GM18519 (cell line): Measurements from ENCODE around the gene EXOC4.
"Not testable (repeated sequence)": the region's sequence is repeated elsewhere in the genome, so short reads cannot be mapped to it uniquely, and the experiment has no call there.

Experiments used
- ATAC-seq: cut with Tn5 transposase; IDR thresholded peaks from one replicate; pipeline ENCODE4 v1.9.1; 2021; ENCODE audit warnings: mild to moderate bottlenecking, moderate library complexity; ENCODE audit not compliant: unreplicated experiment, low FRiP score

EXOC4 gene

DNA sequence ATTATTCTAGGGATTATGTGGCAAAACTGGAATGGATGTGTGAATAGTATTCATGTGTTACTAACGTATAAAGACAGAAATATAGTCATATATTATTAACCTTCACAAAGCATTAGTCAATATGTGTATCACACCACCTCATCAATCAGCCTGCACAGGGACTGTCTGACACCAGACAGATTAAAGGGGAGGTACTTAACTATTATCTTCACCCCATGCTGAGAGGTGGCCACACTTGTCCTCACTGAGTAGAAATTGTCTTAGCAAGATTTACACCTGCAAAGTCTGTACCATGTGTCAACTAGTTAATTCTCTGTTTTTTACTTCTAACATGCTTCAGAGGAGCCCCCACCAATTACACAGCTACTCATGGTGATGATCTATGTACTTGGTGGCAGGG, 727.9 kb downstream of the EXOC4 start:
- ATAC-seq, result no peak

DNA sequence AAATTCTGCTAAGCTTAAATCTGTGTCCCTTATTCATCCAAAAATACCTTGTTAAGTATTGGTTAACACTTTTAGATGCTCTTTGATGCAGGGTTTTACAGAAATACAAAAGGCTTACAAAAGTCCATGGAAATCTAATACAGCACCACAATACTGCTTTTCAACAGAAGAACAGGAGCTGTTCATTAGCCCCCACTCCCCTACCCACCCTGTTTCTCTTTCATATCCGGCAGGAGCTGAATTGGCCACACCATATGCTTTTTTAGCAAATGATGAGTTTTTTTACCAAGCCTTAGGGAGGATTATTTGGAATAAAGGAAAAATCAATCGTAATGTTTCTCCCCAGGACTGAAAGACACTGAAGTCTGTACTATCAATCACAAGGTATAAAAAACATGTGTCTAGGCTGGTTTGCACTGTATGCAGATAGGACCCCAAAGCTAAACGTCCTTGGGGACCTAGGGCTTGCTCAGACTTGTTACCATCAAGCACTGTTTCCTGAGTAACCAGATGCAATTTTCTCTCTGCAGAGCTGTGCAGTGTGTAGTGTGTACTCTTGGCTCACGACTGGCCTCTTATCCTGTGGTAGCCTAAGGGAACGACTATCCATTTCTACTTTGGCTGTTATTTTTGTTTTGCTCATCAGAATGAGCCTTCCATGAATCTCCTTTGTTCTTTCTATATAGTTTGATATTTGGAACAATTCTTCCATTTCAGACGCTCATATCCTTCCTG, 731.0 kb downstream of the EXOC4 start:
- ATAC-seq, result no peak

DNA sequence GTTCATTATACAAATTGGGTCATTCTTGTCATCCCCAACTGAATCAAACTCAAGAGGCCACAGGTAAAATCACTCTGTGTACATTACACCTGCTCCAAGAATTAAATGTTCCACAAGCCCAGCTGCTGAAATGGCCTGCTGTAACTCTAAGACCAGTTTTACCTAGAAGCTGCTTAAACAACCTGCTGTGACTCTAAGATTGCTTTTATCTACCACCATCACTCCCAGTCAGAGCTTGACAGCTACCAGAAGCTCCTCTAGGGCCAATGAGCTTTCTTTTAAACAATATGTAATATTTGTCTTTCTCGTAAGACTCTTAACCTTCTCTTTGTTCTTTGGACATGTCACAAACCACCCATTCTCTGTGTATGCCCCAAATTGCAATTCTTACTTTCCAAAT, 732.4 kb downstream of the EXOC4 start:
- no peak for ATAC-seq

DNA sequence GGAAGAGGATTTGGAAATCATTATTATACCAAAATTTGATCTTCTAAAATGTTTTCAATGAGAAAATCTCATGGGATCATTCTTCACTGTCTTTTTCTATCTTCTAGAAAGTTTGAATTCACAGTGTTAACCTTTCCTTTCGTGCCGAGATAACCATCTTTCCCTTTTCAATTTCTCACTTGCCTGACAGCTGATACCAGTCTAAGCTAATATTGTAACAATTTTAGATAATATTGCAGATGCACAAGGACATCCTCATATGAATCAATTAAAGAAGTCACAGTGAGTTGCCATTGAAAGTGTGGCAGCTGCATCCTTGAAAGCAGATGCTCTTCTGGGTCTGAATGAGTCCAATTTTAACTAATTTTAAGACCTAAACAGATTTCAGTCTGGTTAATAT, 734.7 kb downstream of the EXOC4 start:
- ATAC-seq, result no peak

DNA sequence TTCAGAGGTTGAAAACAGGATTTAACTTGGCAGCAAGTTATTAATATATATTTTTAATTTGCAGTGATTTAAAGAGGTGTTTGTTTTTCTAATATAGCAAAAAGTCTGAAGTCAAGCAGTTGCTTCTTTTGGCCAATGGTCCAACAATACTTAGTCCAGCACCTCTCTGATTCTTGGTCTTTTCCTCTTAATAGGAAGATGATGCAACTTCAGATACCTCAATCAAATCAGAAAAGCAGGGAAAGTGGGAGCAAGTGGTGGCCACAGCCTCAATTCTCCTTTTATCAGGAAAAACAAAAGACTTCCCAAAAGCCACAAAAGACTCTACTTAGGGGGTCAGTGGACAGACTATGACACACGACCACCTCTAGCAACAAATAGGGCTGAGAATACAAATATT, 740.7 kb downstream of the EXOC4 start:
- no peak for ATAC-seq

DNA sequence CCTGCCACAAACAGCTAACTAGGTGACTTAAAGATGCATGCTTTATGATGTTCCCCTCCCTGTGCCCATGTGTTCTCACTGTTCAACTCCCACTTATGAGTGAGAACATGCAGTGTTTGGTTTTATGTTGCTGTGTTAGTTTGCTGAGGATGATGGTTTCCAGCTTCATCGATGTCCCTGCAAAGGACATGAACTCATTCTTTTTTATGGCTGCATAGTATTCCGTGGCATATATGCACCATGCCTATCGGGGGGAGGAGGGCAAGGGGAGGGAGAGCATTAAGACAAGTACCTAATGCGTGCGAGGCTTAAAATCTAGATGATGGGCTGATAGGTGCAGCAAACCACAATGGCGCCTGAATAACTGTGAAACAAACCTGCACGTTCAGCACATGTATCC, 741.2 kb downstream of the EXOC4 start:
- ATAC-seq, result not testable (repeated sequence)

DNA sequence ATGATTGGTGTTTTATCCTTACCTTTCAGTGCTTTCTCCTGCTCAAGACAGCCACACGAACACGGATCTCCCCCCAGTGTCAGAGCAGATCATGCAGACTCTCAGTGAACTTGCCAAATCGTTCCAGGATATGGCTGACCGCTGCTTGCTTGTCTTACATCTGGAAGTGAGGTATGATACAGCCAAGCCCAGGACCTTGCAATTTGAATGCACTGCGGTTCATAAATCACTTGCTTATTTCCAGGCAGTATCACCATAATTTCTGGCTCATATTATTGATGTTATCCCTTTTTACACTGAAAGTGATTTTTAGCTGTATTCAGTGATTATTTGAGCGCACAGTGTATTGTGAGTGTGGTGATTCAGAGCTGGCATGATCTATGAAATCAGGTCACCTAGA, 744.6 kb downstream of the EXOC4 start:
- ATAC-seq, result no peak

DNA sequence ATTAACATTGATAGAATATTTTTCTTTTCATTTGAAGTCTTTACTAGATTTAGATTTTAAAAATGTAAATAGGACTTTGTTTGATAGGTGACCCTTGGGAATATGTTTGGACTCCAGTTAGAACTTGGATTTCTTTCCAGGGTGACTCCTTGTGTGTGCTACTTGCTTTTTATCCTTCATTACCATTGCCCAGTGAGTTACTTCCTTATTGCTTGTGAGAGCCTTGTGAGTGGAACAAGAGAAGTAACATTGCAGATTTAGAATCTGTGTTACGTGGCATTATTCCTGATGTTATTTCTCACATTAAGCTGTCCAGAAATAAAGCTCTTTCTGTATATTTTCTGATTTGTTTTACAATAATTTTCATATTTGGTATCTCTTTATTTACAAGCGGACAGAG, 746.3 kb downstream of the EXOC4 start:
- no peak for ATAC-seq

DNA sequence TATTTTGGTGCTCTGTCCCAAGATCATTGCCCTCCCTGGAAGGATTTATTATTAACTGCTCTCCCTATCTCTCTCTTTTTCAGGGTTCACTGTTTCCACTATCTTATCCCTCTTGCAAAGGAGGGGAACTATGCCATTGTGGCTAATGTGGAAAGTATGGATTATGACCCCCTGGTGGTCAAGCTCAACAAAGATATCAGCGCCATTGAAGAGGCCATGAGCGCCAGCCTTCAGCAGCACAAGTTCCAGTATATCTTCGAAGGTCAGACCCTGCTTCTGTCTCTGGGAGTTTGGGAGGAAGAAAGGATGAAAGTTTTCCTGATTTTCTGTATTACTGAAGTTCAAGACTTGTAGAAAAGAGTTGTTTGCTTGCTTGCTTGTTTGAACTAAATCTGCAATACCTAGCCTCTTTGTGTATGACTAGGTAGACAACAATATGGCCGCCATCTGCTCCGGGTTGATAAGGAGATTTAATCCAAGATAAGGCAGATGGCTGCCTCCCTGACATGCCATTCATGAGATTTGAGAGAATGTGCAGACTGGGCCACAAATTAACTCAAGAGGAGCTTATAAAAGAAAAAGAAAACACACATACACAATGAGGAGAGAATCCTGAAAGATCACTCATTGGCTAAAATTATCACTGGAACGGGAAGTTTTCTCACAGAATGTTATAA, 752.1 kb downstream of the EXOC4 start:
- no peak for ATAC-seq

DNA sequence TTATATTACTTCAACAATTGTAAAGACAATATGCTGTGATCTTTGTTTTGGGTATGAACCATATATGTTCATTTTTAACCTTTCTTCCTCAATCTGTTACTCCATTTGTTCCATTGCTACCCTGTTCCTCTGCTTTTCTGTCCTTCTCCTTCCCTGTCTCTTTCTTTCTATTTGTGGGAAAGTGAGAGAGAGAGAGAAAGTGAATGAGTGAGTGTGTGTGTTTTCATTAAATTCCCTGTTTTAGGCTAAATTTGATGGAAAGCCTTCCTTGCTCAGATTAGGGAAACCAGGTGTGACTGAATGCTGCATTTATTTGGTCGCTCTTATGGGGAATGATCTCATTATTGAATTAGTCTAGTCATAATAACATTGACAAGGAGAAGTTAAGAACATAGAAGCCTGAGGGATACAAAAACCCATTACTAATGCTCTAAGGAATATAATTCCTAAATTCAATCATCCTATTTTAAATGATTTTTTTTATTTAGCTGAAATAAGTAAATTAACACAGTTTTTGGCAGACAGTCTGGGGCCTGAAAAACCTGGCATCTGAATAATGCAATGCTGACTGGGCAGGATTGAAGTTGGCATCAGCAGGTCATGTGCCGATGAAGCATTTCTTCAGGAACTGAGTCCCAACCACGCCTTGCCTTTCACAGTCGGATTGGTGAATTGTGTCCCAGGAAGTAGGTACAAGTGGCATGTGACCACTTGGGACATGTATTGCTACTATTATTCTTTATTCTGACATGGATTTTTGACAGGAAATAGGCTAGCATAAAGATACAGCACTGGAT, 756.6 kb downstream of the EXOC4 start:
- ATAC-seq, result no peak

DNA sequence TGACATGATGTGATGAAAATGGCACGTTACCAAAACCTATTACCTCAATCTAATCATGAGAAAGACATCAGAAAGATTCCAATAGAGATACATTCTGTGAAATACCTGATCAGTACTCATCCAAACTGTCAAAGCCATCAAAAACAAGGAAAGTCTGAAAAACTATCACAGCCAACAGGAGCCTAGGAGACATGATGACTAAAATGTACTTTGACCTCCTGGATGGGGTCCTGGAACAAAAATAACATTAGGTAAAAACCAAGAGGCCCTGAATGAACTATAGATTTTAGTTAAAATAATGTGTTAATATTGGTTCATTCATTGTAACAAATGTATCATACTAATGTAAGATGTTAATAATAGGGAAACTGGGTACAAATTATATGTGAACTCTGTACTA, 760.4 kb downstream of the EXOC4 start:
- ATAC-seq, result no peak

DNA sequence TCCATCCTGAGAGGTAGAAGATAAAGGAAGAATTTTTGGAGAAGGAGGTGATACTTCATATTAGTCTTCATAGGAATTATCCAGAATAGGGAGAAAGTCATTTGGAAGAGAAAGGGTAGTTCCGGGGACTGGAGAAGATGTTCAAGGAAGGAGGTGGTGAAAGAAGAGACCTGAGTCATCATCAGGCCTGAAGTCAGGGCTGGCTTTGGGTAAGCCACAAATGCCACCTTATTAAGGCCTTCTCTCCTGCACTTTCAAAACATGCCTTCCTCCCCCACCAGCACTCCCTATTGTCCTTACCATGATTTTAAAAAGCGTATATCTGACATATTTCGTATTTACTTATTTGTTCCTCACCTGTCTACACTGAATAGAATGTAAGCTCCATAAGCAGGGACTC, 762.1 kb downstream of the EXOC4 start:
- ATAC-seq, result no peak

DNA sequence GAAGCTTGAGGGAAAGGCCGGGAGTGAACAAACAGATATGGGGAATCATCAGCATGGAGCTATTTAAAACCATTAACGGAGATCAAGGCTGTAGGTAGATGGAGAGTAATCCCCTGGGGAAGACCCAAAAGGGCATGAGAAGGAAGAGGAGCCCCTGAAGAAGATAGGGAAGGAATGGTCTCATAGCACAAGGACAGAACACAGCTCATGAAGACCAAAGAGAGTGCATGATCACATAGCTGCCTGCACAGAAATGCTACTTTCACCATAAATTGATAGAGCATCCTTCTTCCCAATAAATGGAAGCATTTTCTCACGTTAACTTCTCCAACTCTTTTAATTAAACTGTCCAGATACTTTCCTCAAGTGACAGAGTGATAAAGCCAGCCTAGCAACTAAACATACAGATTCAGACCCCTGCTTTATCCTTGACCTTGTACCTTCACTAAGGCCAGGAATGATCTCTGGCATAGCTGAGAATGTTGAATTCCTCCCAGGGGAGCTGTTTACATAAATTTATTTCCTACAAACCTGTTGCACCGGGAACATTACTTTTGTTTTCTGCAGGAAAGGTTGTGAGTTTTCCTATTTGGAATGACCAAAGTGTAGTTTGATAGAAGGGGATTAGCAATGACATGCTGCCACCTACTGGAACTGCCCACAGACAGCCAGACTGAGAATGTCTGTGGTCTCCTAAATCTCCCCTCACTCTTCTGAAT, 763.5 kb downstream of the EXOC4 start:
- ATAC-seq, result no peak

DNA sequence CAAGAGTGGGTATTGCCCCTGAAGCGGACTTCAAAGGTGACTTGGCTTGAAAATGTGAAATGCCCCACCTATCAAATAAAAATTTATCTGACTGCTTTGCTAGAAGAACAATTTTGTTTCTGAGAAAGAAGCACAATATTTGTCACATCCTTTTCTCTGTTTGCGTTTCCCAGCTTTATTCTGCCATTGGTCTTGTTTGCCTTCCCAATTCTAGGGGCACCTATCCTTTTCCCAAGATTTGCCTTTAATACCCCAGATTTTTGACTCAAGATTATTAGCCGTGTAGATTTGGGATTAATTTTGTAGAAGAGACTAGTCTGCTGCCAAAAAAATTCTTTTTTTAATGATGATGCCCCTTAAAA, 764.0 kb downstream of the EXOC4 start:
- no peak for ATAC-seq

DNA sequence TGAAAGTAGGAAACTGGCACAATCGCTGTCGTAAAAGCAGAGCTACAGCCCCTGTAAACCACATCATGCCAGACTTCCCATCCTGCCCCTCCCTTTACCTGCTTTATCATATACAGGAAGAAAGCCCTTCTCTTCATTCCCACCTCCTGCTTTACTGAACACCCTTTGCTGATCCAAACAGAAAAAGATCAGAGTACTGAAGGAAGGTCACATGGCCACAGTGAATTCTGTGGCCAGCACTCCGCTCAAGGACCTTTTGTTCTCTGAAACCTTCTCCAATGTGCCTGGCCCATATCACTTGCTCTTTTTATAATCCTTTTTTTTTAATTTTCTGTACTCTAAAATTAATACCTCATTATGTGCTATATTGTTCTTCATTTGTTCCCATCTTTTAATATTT, 765.4 kb downstream of the EXOC4 start:
- ATAC-seq, result no peak

DNA sequence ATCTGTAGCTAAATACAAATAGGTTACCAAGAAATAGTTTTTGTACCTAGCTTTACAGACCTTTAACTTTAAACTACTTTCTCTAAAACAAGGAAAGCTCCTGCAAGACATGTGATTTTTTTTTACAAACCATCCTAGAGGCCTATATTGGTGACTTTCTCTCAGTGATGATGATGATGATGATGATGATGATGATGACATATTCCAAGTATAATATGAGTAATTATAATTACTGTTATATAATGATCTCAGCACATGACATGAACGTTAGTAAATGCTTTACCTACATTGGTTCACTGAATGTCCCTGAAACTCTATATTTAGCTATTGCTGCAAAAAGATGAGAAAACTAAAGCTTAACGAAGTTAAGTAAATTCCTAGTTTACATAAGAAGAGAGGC, 766.4 kb downstream of the EXOC4 start:
- no peak for ATAC-seq

DNA sequence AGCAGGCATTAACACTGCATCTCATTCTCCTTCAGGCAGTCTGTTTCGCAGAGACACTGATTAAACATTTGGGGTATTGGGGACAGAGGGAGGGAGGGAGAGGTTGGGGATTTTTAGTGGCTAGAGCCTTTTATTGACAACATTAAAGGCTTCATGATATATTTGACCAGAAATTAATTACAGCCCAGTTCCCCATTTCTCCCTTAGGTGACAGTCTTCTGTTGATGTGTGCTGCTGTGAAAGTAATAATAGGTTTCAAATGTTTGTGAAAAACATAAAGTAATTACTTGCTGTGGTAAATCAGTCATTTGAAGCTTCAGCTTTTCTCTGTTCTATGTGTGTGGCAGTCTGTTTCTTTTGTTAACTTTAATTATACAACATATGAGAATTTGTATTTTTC, 769.0 kb downstream of the EXOC4 start:
- ATAC-seq, result no peak

DNA sequence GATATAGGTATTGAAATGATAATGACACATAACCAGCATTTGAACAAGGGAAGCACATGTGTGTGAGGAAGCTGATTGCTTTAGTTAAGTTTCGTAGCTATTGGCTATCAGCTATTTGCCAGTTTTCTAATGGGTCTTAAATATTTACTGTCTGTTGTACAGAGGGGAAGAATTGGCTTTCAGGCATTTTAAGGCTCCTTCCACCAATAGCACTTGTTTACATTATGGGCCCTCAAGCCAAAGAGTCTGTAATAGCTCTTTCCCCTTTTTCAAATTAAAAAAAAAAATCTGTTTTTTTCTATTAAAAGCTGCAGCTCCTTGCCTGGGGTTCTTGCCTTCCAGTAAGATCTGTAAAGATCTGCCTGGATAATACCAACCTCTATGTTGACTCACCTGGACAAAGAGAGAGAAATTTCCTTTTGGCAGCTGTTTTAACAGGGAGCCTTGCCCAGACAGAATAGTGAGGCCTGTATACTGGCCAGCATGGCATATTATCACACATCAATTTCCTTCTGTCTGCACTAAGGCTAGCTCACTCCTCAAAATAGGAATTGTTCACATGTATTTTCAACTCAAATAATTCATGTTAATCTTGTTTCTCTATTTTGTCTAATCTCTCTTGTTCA, 769.5 kb downstream of the EXOC4 start:
- no peak for ATAC-seq

DNA sequence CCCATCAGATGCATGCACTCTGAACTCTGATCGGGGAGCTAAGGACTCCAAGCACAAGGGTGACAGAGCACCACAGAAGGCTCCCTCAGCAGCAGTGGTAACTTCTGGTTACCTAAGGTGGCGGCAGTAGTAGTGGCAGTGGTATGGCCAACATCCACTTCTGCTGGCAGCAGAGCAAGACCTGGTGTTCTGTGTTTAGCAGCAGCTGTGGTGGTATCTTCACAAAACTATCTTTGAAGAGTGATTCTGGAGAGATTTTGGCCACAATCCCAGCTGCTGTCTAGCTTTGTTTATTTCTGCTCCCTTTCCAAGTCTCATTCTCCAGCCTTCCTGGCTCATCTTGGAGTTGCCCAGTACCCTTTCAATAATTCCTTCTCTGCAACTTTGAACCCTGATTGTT, 771.9 kb downstream of the EXOC4 start:
- no peak for ATAC-seq

DNA sequence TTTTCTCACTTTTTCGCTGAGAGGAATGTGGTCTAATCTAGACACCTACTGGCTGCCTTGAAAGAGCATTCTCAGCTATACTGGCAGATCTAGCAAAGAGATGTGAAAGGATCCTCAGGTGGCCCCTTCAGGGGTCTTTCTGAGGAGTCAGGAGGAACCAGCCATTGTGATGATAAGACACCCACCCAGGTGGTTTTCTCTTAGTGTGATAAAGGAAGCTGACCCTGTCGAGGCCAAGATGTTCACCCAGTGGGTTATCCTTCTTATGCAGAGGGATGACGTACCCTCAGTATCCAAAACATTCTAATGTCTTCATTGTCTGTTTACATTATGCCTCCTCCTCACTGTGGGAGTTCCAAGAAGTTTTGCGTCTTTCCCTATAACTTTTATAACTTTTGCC, 776.0 kb downstream of the EXOC4 start:
- no peak for ATAC-seq

DNA sequence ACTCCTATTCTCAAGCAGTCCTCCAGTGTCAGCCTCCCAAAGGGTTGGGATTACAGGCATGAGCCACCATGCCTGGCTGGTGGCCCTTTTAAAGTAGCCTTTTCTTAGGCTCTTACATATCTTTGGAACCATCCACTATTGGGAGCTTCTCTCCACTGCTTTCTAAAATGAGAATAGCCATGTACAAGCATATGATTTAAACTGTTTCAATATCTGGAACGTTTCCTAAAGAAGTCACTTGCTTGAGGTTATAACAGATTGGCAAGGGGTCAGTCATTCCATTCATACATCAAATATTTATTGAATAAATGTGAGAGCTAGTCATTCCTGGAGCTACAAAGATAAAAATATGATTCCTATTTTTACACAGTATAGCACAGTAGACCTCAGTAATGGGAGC, 776.9 kb downstream of the EXOC4 start:
- no peak for ATAC-seq
